ENCODE measurements around the gene SFT2D1. TPM values are rescaled to one million over a fixed set of nuclear protein-coding genes. Genes with fewer than 3 reads are reported as not detected.

The SFT2D1 gene
- total RNA-seq, 4 donors from 2014 or later = 35.2 to 65.4 (median 50.3) TPM

DNA sequence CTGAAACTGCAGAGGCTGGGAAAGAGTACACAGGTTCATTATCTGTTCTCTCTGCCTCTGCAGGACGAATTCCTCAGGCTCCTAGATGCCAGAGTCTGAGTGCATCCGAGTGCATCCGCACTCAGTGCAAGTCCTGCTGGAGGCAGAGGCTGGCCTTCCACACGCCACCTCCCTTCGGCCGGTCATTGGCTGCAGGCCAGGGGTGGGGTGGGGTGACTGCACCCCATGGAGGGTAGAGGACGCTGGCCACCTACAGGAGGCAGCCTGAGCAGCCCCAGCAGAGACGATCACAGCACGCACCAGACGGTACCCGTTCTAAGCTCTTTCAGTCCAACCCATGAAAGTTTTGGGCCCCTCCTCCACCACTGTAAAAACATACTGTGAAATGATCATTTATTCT is 11.7 kb downstream of the SFT2D1 start:
- TF ChIP-seq, protein P1, sequence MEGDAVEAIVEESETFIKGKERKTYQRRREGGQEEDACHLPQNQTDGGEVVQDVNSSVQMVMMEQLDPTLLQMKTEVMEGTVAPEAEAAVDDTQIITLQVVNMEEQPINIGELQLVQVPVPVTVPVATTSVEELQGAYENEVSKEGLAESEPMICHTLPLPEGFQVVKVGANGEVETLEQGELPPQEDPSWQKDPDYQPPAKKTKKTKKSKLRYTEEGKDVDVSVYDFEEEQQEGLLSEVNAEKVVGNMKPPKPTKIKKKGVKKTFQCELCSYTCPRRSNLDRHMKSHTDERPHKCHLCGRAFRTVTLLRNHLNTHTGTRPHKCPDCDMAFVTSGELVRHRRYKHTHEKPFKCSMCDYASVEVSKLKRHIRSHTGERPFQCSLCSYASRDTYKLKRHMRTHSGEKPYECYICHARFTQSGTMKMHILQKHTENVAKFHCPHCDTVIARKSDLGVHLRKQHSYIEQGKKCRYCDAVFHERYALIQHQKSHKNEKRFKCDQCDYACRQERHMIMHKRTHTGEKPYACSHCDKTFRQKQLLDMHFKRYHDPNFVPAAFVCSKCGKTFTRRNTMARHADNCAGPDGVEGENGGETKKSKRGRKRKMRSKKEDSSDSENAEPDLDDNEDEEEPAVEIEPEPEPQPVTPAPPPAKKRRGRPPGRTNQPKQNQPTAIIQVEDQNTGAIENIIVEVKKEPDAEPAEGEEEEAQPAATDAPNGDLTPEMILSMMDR (IDR thresholded peaks at IDR 0.05; ENCODE audit: low read depth) = no peak

DNA sequence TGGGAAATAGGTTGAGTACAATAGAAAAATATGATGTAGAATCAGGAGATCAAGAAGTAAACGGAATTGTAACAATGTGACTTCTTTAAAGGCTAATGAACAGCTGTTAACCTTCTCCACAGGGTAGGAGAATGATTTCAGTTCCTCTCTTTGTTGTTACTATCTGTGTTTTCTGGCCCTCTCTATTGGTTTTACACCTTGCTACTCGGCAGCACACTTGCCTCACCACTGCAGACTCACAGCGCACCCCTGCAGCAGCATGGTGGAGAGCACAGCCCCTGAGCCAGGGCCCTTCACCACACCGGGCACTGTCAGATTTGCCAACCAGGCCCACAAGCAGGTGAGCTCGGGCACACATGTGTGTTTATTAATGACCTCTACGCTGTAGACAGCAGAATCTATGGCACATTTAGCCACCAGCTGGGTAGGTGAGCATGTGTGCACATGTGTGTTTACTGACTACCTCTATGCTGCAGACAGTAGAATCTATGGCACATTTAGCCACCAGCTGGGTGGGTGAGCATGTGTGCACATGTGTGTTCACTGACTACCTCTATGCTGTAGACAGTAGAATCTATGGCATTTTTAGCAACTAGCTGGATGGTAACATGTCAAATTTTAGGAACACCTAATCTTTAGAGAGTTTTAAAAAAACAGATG is 16.8 kb downstream of the SFT2D1 start:
- TF ChIP-seq, protein P1 (IDR thresholded peaks at IDR 0.05; ENCODE audit: low read depth) = no peak

DNA sequence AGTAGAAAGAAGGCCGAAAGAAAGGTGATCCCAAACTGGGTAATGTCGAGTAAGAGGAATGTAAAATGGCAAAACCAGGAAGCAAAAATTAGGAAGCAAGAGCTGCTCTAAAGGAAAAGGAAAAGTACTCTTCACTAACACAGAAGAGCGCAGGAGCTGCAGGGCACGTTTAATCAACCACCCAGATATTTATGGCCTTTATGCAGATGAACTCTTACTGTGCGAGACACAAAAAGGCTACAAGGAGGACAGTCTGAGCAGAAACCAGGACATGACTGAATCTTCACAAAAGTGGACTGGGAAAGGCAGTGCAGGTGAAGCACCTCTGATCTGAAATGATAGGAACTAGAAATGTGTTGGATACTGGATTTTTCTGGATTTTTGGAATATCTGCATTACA is 18.9 kb downstream of the SFT2D1 start:
- TF ChIP-seq, protein P1 (IDR thresholded peaks at IDR 0.05; ENCODE audit: low read depth) = no peak

DNA sequence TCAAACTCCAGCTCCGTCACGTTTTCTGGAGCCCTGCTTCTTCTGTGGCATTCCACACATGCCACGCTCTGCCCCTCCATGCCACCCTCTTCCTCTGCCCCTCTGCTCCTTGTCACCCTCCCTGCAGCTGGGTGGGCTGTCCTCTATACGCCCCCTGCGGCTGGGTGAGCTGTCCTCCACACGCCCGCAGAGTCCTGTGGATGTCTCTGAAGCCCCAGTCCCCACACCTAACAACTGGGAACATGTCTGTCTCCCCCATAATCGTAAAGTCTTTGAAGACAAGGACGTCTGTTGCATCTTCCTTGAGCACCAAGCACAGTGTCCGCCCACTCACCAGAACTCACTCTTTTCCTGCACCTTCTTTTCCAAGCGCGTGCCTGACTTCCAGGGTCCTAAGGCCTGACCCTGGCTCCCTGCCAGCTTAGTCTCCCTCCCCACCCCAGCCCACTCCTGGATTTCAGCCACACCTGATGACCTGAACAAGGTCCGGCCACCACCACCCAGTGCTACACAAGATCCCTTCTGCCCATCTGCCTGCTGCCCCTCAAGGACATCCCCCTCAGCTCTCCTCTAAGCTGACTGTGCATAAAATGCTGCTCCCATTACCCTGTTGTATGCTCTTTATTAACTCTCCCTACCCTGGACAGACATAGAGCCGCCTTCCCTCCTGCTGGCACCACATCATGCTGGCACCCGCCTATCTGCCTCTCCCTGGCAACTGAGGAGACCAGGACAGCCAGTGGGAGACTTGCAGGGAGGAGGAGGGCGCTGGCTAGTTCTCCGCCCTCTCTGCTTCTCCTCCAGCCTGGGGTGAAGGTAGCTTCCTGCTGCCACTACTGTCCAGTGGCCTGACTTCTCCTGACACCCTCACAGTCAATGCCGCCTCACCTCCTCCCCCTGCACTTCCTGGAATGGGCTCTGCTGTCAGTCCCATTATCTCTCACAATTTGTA is 23.4 kb downstream of the SFT2D1 start:
- TF ChIP-seq, protein P1 (IDR thresholded peaks at IDR 0.05; ENCODE audit: low read depth) = no peak

DNA sequence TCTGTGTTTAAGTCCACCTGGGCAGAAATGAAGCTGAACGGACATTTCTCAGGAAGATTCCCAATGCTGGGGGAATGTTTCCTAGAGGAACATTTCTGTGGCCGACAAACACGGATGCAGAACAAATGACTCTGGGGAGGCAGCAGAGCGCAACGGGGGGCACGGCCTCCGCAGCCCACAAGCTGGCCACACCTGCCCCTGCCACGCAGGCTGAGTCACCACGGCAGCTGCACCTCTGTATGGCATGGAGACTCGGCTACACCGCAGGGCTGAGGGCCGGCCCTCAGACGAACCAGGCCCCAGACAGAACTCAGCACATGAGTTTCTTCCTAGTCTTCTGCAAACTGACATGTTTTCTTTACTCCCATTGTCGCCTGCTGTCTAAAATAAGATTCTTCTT is 24.1 kb downstream of the SFT2D1 start:
- TF ChIP-seq, protein P1 (IDR thresholded peaks at IDR 0.05; ENCODE audit: low read depth) = no peak

DNA sequence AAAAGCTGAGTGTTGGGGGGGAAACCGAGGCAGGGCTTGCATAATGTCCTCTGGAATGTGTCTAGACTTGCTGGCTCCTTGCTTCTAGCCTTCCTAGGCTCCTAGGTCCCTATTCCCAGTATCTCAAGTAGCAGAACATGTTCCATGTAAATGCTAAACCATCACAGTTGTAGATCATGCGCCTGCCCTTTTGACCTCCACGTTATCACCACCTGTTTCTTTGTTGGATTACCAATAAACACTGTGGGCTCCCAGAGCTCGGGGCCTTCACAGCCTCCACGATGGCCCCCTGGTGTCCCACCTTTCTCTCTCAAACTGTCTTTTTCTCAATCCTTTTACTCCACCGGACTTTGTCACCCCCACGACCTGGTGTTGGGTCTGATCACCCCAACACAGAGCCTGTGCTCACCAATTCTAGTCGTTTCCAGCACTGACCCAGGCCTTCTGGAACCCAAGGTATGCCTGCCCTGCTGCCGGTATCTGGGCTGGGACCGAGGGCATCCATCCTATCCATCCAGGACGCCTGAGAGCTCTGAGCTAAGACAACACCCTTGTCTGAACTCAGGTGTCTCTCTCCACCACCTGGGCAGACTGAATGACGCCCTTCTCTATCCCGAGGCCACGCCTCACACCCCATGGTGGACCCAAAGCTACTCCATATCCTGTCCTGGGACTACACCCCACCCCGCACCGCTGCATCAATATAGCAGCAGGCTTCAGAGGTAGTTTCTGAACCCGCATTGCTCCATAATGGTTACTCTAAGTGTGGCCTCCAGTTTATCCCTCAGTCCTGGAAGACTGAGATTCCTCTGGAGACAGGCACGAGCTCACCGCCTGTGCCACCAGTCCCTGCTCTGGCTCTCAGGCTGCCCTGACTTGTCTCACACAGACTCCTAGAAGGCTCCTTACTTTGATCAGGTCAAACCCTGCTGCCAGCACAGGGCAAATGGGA is 24.8 kb downstream of the SFT2D1 start:
- TF ChIP-seq, protein P1 (IDR thresholded peaks at IDR 0.05; ENCODE audit: low read depth) = no peak

All from subcutaneous adipose tissue (tissue), 4 donors.